Measurements from ENCODE around the gene GMFB.

GMFB gene

DNA sequence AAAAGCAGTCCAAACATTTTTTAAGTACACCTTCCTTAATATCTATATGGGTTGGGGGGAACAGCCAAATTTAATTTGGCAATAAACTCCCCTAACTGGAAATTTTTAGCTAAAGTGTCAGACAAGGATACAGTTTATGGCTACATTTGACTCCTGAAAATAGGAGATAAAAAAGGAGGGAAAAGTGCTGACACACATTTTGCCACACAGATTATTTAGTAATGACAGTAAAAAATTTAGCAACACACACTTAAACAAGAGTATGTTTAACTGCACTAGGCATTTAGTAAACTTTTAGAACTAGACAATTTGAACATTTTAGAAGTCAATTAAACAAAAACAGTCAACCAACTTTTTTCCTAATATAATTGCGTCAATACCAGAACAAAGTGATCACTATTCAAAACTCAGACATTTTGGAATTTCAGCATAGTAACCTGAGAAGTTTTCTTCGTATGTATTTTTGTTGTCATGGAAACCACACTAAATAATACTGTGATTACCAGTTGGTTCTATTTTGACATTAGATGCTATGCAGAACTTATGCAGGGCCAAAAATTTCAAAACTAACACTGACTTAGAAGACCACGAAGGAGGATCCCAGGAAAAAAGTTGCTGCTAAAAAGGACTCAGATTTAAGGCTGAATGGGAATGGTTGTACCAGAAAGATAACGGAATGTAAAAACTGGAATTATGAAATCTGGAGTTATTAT, 13.4 kb downstream of the GMFB start:
- DNase-seq (ENCODE audit: low read depth, low spot score): no peak
- TF ChIP-seq, protein P1, sequence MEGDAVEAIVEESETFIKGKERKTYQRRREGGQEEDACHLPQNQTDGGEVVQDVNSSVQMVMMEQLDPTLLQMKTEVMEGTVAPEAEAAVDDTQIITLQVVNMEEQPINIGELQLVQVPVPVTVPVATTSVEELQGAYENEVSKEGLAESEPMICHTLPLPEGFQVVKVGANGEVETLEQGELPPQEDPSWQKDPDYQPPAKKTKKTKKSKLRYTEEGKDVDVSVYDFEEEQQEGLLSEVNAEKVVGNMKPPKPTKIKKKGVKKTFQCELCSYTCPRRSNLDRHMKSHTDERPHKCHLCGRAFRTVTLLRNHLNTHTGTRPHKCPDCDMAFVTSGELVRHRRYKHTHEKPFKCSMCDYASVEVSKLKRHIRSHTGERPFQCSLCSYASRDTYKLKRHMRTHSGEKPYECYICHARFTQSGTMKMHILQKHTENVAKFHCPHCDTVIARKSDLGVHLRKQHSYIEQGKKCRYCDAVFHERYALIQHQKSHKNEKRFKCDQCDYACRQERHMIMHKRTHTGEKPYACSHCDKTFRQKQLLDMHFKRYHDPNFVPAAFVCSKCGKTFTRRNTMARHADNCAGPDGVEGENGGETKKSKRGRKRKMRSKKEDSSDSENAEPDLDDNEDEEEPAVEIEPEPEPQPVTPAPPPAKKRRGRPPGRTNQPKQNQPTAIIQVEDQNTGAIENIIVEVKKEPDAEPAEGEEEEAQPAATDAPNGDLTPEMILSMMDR (IDR thresholded peaks at IDR 0.05; ENCODE audit: insufficient read depth, low read length, missing control alignments): no peak
- ChIA-PET CTCF (interaction anchor here (1.6 kb wide), 1 partner anchor 8 kb away, joined by 5 read pairs; no protein-coding TSS in a partner anchor), POLR2A (interaction anchor here (1.2 kb wide), 1 partner anchor 12 kb away, joined by 4 read pairs; no protein-coding TSS in a partner anchor)
- H3K4me3 ChIP-seq (ENCODE audit: low read depth, low read length): no peak overlapping the region

DNA sequence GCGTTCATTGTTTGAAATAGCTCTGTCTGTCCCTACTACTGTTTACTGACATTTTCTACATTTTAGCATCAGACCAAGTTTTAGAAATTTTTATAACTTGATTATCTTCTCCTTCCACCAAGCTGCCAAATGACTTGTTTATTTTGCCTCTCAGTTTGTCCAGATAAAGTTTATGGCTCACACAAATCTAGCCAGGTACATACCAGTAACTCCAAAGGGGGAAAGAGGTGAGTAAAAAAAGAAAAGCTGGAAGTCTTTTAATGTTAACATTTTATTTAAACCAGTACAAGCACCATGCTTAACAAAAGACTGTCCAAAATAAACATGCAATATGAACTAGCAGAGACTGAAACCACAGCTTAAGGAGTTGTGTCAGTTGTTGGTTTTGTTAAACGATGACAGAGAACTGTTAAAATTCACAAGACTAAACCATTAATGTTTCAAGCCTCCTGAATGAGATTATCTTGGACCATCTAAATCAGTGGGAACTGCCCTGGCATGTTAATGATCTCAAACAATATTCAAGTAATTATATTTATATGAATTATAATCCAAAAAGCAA, 14.5 kb downstream of the GMFB start:
- POLR2A ChIA-PET: no interaction called here
- no peak overlapping the region for H3K4me3 ChIP-seq (ENCODE audit: low read depth, low read length)
- CTCF ChIA-PET: interaction anchor here (1.0 to 1.6 kb wide), 3 partner anchors 9 to 32 kb away, joined by 3 to 5 read pairs (median 5); partner anchors contain the start of gene GMFB
- no peak for DNase-seq (ENCODE audit: low read depth, low spot score)
- TF ChIP-seq, protein P1 (IDR thresholded peaks at IDR 0.05; ENCODE audit: insufficient read depth, low read length, missing control alignments): no peak

- POLR2A ChIA-PET: no interaction called here
- no peak for DNase-seq (ENCODE audit: low read depth, low spot score)
- no peak overlapping the region for H3K4me3 ChIP-seq (ENCODE audit: low read depth, low read length)
- CTCF ChIA-PET: interaction anchor here (1.5 kb wide), 1 partner anchor 31 kb away, joined by 3 read pairs; the partner anchor contains the start of gene CNIH1
- TF ChIP-seq, protein P1 (IDR thresholded peaks at IDR 0.05; ENCODE audit: insufficient read depth, low read length, missing control alignments): no peak
These were observed 16.5 kb downstream of the GMFB start for GRCh38 chr14:54472315-54472714.

DNA sequence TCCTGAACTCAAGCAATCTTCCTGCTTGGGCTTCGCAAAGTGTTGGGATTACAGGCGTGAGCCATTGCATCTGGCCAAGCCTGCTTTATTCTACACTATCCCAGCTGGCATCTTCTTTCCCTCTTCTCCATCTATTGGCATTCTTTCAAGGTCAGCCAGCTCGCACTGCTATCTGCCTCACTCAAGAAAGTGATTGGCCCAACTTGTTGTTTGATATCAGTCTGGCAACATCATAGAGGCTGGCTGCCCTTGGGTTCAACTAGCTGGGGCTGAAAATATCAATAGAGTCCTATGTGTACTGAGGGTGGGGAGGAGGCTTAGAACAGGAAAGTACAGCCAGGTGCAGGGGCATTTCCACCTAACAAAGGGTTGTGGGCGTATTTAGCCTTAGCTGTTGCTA, 17.1 kb downstream of the GMFB start:
- no peak overlapping the region for H3K4me3 ChIP-seq (ENCODE audit: low read depth, low read length)
- TF ChIP-seq, protein P1 (IDR thresholded peaks at IDR 0.05; ENCODE audit: insufficient read depth, low read length, missing control alignments): no peak
- POLR2A ChIA-PET: no interaction called here
- CTCF ChIA-PET: interaction anchor here (1.5 kb wide), 1 partner anchor 31 kb away, joined by 3 read pairs; the partner anchor contains the start of gene CNIH1
- DNase-seq (ENCODE audit: low read depth, low spot score): no peak

DNA sequence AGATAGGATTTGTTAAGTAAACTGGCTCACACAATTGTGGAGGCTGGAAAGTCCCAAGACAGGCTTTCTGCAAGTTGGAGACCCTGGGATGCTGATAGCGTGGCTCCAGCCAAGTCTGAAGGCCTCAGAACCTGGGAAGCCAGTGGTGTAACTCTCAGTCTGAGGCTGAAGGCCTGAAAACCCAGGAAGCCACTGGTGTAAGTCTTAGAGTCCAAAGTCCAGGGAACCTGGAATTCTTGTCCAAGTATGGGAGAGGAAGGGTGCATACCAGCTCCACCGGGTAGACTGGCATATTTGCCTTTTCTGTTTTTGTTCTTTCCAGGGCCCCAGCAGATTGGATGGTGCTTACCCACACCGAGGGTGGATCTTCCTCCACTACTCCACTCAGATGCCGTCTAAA, 18.1 kb downstream of the GMFB start:
- no peak for DNase-seq (ENCODE audit: low read depth, low spot score)
- TF ChIP-seq, protein P1 (IDR thresholded peaks at IDR 0.05; ENCODE audit: insufficient read depth, low read length, missing control alignments): no peak
- no peak overlapping the region for H3K4me3 ChIP-seq (ENCODE audit: low read depth, low read length)
- POLR2A ChIA-PET: no interaction called here
- CTCF ChIA-PET: no interaction called here

- no peak for DNase-seq (ENCODE audit: low read depth, low spot score)
- CTCF ChIA-PET: interaction anchor here (2.6 kb wide), 1 partner anchor 26 kb away, joined by 10 read pairs; the partner anchor contains the start of gene CNIH1
- TF ChIP-seq, protein P1 (IDR thresholded peaks at IDR 0.05; ENCODE audit: insufficient read depth, low read length, missing control alignments): no peak
- no peak overlapping the region for H3K4me3 ChIP-seq (ENCODE audit: low read depth, low read length)
- POLR2A ChIA-PET: no interaction called here
These were observed 21.5 kb downstream of the GMFB start for GRCh38 chr14:54467280-54467679.
